K562 (cell line): Measurements from ENCODE around the gene OPCML. TPM values are rescaled to one million over a fixed set of nuclear protein-coding genes. Genes with fewer than 3 reads are reported as not detected.

Experiments
- ATAC-seq: fragments of 200-7000 bp; cut with Tn5 transposase; 3 replicates; pipeline ENCODE4 v1.9.1; 2020; ENCODE audit warnings: moderate library complexity
- BruUV-seq: library from RNA; stranded (reverse); fragments of 400-500 nt; replicated peaks from 2 replicates; lab custom pipeline; 2021; lab: Mats Ljungman, UMichigan
- CTCF ChIA-PET: fragments of 300-600 bp; formaldehyde crosslinking; extraction: SDS; loops from one replicate; lab custom pipeline; 2021; ENCODE audit warnings: low intra/inter-chr PET ratio; lab: Yijun Ruan, JAX
- POLR2A ChIA-PET: fragments of 300-600, 350-650 bp; sonication (Branson Sonifier 250); formaldehyde crosslinking; extraction: SDS; loops from one replicate; lab custom pipeline; 2021; ENCODE audit warnings: antibody characterized with exemption, inconsistent platforms; lab: Yijun Ruan, JAX
- DNase-seq, 4 experiments: peaks; one replicate each; pipeline versions ENCODE4 v3.0.0 to v3.0.0-alpha.2; 2011 to 2018; ENCODE audit warnings: low spot score in 3 of 4, mixed read lengths in 3 of 4; ENCODE audit errors: extremely low read depth in 1 of 4
- FAIRE-seq: peaks from 2 replicates; lab custom pipeline; 2011; peaks lifted over from hg19 to GRCh38; lab: Jason Lieb, UNC
- H2AFZ ChIP-seq: 2 replicates; pipeline ENCODE4 v1.6.0; 2011; ENCODE audit warnings: low read depth, low read length, control low read depth, inconsistent platforms
- H3K27ac ChIP-seq: fragments of 200-600 bp; 3 replicates; pipeline ENCODE4 v1.8.0; 2011; ENCODE audit warnings: low read depth, mild to moderate bottlenecking, control low read depth, inconsistent platforms, low read length, moderate library complexity, mixed read lengths; ENCODE audit errors: extremely low read depth
- H3K27me3 ChIP-seq, 2 experiments: fragments of 300-600 bp in 1 of 2; 2 replicates in 1 of 2; 3 replicates in 1 of 2; pipeline versions ENCODE4 v1.6.0 to v1.8.0; 2011; ENCODE audit warnings: inconsistent platforms in 2 of 2, low read length in 2 of 2, mild to moderate bottlenecking in 1 of 2, mixed read lengths in 1 of 2, moderate library complexity in 1 of 2; ENCODE audit not compliant: control insufficient read depth in 2 of 2, insufficient read depth in 2 of 2
- H3K36me3 ChIP-seq: fragments of 300-600 bp; 3 replicates; pipeline ENCODE4 v1.8.0; 2011; ENCODE audit warnings: mild to moderate bottlenecking, low read length, inconsistent platforms; ENCODE audit not compliant: control insufficient read depth, insufficient read depth
- H3K4me1 ChIP-seq, 2 experiments: fragments of 200-600 bp in 1 of 2; replicated peaks in 1 of 2; 2 replicates in 1 of 2; 3 replicates in 1 of 2; pipeline versions ENCODE4 v1.5.1 to v1.8.0; 2011; ENCODE audit warnings: inconsistent platforms in 2 of 2, low read length in 2 of 2, mild to moderate bottlenecking in 1 of 2, mixed read lengths in 1 of 2, moderate library complexity in 1 of 2; ENCODE audit not compliant: control insufficient read depth in 2 of 2, insufficient read depth in 2 of 2
- H3K4me2 ChIP-seq: 2 replicates; pipeline ENCODE4 v1.6.1; 2011; ENCODE audit warnings: low read length, control low read depth, inconsistent platforms, mixed read lengths; ENCODE audit not compliant: insufficient read depth
- H3K4me3 ChIP-seq: fragments of 200-600 bp; sonication (generic), shearing (Covaris generic); 2 replicates; pipeline ENCODE4 v1.5.1; 2016; ENCODE audit warnings: control low read depth, inconsistent platforms
- H3K79me2 ChIP-seq: fragments of 200-600 bp; 3 replicates; pipeline ENCODE4 v1.8.0; 2011; ENCODE audit warnings: low read length, inconsistent platforms; ENCODE audit not compliant: control insufficient read depth, insufficient read depth
- H3K9ac ChIP-seq, 2 experiments: 2 replicates each; pipeline versions ENCODE4 v1.6.0 to v1.6.1; 2011; ENCODE audit warnings: low read depth in 2 of 2, low read length in 2 of 2, control low read depth in 1 of 2, inconsistent platforms in 1 of 2, mild to moderate bottlenecking in 1 of 2, mixed read lengths in 1 of 2; ENCODE audit not compliant: insufficient read depth in 1 of 2
- H3K9me1 ChIP-seq: one replicate; pipeline ENCODE4 v1.6.0; 2011; ENCODE audit warnings: inconsistent platforms, mild to moderate bottlenecking, low read length, moderate library complexity; ENCODE audit not compliant: control insufficient read depth, insufficient read depth
- H3K9me3 ChIP-seq: replicated peaks from 2 replicates; pipeline ENCODE4 v1.5.1; 2011; ENCODE audit warnings: low read depth, low read length, inconsistent platforms; ENCODE audit not compliant: control insufficient read depth, insufficient read depth
- H4K20me1 ChIP-seq: replicated peaks from 2 replicates; pipeline ENCODE4 v1.6.1; 2011; ENCODE audit warnings: low read length, inconsistent platforms, mixed read lengths; ENCODE audit not compliant: control insufficient read depth, insufficient read depth
- GABPA ChIP-seq: fragments of 200-800 bp; sonication (Bioruptor generic); conservative IDR thresholded peaks from 2 replicates; pipeline ENCODE4 v1.6.1; 2016; ENCODE audit warnings: low read depth, missing genetic modification characterization, missing compliant biosample characterization
- HDAC8 ChIP-seq: fragments of 450-650 bp; IDR thresholded peaks from 2 replicates; pipeline ENCODE4 v1.6.1; 2016; ENCODE audit warnings: mild to moderate bottlenecking, missing genetic modification characterization, moderate library complexity, missing compliant biosample characterization
- MYNN ChIP-seq, 2 experiments: sonication (generic); formaldehyde crosslinking in 1 of 2; IDR thresholded peaks; 2 replicates each; pipeline versions ENCODE4 v1.5.0 to v1.6.1; 2016 to 2020; ENCODE audit warnings: antibody characterized with exemption in 1 of 2, missing genetic modification reagents in 1 of 2
- RAD51 ChIP-seq: fragments of 450-650 bp; IDR thresholded peaks from 2 replicates; pipeline ENCODE4 v1.7.1; 2016; ENCODE audit warnings: low read depth, mild to moderate bottlenecking, borderline replicate concordance
- TAF15 ChIP-seq: fragments of 200-400 bp; formaldehyde crosslinking; IDR thresholded peaks from 2 replicates; pipeline ENCODE4 v1.6.1; 2017; ENCODE audit warnings: mild to moderate bottlenecking, low read depth, low read length, moderate library complexity
- ZBTB8A ChIP-seq: fragments of 450-650 bp; IDR thresholded peaks from 2 replicates; pipeline ENCODE4 v1.6.1; 2018; ENCODE audit warnings: mild to moderate bottlenecking, moderate library complexity; ENCODE audit not compliant: partially characterized antibody
- ZFP1 ChIP-seq: fragments of 450-650 bp; formaldehyde crosslinking; IDR thresholded peaks from 2 replicates; pipeline ENCODE4 v1.4.0; 2020; ENCODE audit warnings: mild to moderate bottlenecking, mixed read lengths
- ZNF584 ChIP-seq: fragments of 200-800 bp; sonication (Bioruptor generic); IDR thresholded peaks from 2 replicates; pipeline ENCODE4 v1.6.1; 2016; ENCODE audit warnings: low read depth, mild to moderate bottlenecking, missing genetic modification characterization, missing compliant biosample characterization
- WGBS: fragments of 100-300 bp; shearing (Covaris generic); methylation state at CpG from one replicate; pipeline ENCODE4 v1.1.6; 2016; ENCODE audit warnings: low coverage, mixed read lengths; ENCODE audit not compliant: insufficient coverage; ENCODE audit errors: missing lambda C conversion rate; 5-methylcytosine and 5-hydroxymethylcytosine counted together
- in situ Hi-C: fragments of 300-500 bp; cut with MboI; formaldehyde crosslinking; loops from 4 replicates; pipeline ENCODE4 v1.15.0; 2018; ENCODE audit warnings: inconsistent platforms, mixed read lengths
- intact Hi-C: fragments of 100-400 bp; cut with micrococcal nuclease; formaldehyde crosslinking; loops from 2 replicates; pipeline ENCODE4 v1.14.2; 2022
- polyA plus RNA-seq, 8 experiments: library from polyadenylated mRNA; depleted of rRNA in 4 of 8; stranded (reverse) in 5 of 8; unstranded in 3 of 8; fragments of >200 nt; fragmentation: Nextera tagmentation in 2 of 8; fragmentation: Illumina TruSeq in 1 of 8; extraction: Ambion mirVana in 2 of 8; extraction: Trizol in 1 of 8; gene quantifications; 2 replicates each; pipeline versions ENCODE4 v1.2.1 to v1.2.3, GENCODE V29; 2011 to 2014; ENCODE audit warnings: inconsistent platforms in 1 of 8, missing spikeins in 1 of 8
- total RNA-seq, 7 experiments: library from RNA; depleted of rRNA in 6 of 7; stranded (reverse); fragments of >200 nt in 6 of 7; fragmentation: Illumina TruSeq in 2 of 7; extraction: Trizol in 2 of 7; gene quantifications; 2 replicates each; pipeline versions ENCODE4 v1.2.1 to v1.2.3, GENCODE V29; 2011 to 2021; ENCODE audit warnings: low replicate concordance in 1 of 7
- TF ChIP-seq, protein P1 (sequence below): sonication (generic); formaldehyde crosslinking; IDR thresholded peaks from 2 replicates; pipeline ENCODE4 v1.8.0; 2022; ENCODE audit warnings: mild to moderate bottlenecking, missing genetic modification reagents, borderline replicate concordance
- TF ChIP-seq, protein P2 (sequence below): fragments of 200-600 bp; sonication (generic); IDR thresholded peaks from one replicate; pipeline ENCODE4 v1.6.1; 2012; ENCODE audit warnings: mild to moderate bottlenecking, low read depth, low read length, inconsistent platforms

Gene OPCML
- total and polyA plus RNA-seq, 9 of the 15 experiments (the other 6 are each of a cell fraction or from before 2014, with no cell fraction given): not detected

DNA sequence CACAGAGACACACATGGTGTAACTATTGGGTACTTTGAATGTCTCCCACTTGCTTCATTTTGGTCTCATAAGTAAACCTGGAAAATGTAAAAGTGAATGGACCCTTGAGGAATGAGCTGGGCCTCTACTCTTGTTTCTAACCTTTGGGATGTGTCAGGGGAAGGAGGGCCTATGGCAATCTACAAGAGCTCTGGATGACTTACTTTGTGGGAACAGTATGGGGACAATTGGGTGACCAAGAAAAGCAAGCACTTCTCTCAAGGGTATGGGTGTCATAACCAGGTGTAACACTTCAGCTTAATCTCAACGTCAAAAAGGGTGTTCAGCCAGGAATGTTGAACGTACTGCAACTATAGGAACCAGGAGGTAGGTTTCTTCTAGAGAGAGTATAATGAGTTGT, 144.0 kb downstream of the OPCML start:
- Histone ChIP-seq H3K9me3 (no peaks in the 10 kb centered on the region), H3K36me3 (no peaks in the 10 kb centered on the region), H3K4me2 (no peak overlapping the region), H3K9me1 (no peaks in the 10 kb centered on the region), H3K27me3 (no peaks in the 10 kb centered on the region), H4K20me1 (no peaks in the 10 kb centered on the region), H3K4me3 (no peak overlapping the region), H3K79me2 (no peaks in the 10 kb centered on the region), H3K9ac (no peak overlapping the region), H3K27ac (no peak overlapping the region), H3K4me1 (no peaks in the 10 kb centered on the region), H2AFZ (no peak overlapping the region)
- FAIRE-seq (no peak), ATAC-seq (no peak), DNase-seq (no peak)
- no TSS peak for BruUV-seq
- WGBS: 0% methylated on average over 2 of the region's 2 CpGs
- ChIA-PET POLR2A (no interaction called here), CTCF (no interaction called here)
- intact Hi-C loops (no loop called here), in situ Hi-C loops (no loop called here)
- TF ChIP-seq ZBTB8A (no peak), RAD51 (no peak), MYNN (IDR thresholded peaks at IDR 0.05) (no peak), MYNN (CRISPR knock-in tag; IDR thresholded peaks at IDR 0.05) (no peak), HDAC8 (tag) (no peak), TAF15 (no peak), ZFP1 (CRISPR knock-in tag) (no peak), ZNF584 (CRISPR knock-in tag) (no peak), GABPA (no peak)
- TF ChIP-seq, protein P1, sequence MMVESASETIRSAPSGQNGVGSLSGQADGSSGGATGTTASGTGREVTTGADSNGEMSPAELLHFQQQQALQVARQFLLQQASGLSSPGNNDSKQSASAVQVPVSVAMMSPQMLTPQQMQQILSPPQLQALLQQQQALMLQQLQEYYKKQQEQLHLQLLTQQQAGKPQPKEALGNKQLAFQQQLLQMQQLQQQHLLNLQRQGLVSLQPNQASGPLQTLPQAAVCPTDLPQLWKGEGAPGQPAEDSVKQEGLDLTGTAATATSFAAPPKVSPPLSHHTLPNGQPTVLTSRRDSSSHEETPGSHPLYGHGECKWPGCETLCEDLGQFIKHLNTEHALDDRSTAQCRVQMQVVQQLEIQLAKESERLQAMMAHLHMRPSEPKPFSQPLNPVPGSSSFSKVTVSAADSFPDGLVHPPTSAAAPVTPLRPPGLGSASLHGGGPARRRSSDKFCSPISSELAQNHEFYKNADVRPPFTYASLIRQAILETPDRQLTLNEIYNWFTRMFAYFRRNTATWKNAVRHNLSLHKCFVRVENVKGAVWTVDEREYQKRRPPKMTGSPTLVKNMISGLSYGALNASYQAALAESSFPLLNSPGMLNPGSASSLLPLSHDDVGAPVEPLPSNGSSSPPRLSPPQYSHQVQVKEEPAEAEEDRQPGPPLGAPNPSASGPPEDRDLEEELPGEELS (CRISPR knock-in tag): no peak
- TF ChIP-seq, protein P2, sequence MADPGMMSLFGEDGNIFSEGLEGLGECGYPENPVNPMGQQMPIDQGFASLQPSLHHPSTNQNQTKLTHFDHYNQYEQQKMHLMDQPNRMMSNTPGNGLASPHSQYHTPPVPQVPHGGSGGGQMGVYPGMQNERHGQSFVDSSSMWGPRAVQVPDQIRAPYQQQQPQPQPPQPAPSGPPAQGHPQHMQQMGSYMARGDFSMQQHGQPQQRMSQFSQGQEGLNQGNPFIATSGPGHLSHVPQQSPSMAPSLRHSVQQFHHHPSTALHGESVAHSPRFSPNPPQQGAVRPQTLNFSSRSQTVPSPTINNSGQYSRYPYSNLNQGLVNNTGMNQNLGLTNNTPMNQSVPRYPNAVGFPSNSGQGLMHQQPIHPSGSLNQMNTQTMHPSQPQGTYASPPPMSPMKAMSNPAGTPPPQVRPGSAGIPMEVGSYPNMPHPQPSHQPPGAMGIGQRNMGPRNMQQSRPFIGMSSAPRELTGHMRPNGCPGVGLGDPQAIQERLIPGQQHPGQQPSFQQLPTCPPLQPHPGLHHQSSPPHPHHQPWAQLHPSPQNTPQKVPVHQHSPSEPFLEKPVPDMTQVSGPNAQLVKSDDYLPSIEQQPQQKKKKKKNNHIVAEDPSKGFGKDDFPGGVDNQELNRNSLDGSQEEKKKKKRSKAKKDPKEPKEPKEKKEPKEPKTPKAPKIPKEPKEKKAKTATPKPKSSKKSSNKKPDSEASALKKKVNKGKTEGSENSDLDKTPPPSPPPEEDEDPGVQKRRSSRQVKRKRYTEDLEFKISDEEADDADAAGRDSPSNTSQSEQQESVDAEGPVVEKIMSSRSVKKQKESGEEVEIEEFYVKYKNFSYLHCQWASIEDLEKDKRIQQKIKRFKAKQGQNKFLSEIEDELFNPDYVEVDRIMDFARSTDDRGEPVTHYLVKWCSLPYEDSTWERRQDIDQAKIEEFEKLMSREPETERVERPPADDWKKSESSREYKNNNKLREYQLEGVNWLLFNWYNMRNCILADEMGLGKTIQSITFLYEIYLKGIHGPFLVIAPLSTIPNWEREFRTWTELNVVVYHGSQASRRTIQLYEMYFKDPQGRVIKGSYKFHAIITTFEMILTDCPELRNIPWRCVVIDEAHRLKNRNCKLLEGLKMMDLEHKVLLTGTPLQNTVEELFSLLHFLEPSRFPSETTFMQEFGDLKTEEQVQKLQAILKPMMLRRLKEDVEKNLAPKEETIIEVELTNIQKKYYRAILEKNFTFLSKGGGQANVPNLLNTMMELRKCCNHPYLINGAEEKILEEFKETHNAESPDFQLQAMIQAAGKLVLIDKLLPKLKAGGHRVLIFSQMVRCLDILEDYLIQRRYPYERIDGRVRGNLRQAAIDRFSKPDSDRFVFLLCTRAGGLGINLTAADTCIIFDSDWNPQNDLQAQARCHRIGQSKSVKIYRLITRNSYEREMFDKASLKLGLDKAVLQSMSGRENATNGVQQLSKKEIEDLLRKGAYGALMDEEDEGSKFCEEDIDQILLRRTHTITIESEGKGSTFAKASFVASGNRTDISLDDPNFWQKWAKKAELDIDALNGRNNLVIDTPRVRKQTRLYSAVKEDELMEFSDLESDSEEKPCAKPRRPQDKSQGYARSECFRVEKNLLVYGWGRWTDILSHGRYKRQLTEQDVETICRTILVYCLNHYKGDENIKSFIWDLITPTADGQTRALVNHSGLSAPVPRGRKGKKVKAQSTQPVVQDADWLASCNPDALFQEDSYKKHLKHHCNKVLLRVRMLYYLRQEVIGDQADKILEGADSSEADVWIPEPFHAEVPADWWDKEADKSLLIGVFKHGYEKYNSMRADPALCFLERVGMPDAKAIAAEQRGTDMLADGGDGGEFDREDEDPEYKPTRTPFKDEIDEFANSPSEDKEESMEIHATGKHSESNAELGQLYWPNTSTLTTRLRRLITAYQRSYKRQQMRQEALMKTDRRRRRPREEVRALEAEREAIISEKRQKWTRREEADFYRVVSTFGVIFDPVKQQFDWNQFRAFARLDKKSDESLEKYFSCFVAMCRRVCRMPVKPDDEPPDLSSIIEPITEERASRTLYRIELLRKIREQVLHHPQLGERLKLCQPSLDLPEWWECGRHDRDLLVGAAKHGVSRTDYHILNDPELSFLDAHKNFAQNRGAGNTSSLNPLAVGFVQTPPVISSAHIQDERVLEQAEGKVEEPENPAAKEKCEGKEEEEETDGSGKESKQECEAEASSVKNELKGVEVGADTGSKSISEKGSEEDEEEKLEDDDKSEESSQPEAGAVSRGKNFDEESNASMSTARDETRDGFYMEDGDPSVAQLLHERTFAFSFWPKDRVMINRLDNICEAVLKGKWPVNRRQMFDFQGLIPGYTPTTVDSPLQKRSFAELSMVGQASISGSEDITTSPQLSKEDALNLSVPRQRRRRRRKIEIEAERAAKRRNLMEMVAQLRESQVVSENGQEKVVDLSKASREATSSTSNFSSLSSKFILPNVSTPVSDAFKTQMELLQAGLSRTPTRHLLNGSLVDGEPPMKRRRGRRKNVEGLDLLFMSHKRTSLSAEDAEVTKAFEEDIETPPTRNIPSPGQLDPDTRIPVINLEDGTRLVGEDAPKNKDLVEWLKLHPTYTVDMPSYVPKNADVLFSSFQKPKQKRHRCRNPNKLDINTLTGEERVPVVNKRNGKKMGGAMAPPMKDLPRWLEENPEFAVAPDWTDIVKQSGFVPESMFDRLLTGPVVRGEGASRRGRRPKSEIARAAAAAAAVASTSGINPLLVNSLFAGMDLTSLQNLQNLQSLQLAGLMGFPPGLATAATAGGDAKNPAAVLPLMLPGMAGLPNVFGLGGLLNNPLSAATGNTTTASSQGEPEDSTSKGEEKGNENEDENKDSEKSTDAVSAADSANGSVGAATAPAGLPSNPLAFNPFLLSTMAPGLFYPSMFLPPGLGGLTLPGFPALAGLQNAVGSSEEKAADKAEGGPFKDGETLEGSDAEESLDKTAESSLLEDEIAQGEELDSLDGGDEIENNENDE: no peak
